Astrocyte (in vitro differentiated cells and primary cell): ENCODE measurements around the gene TGFBRAP1. TPM values are rescaled to one million over a fixed set of nuclear protein-coding genes. Genes with fewer than 3 reads are reported as not detected.

Experiments
- DNase-seq: peaks from one replicate; pipeline ENCODE4 v3.0.0-alpha.2; 2010; ENCODE audit warnings: low read depth
- FAIRE-seq: peaks from 2 replicates; lab custom pipeline; 2011; peaks lifted over from hg19 to GRCh38; lab: Jason Lieb, UNC
- H2AFZ ChIP-seq: 2 replicates; pipeline ENCODE4 v1.6.0; 2012; ENCODE audit warnings: low read depth, low read length, inconsistent platforms
- H3K27ac ChIP-seq: 2 replicates; pipeline ENCODE4 v1.5.1; 2011; ENCODE audit warnings: low read depth, low read length, inconsistent platforms
- H3K27me3 ChIP-seq: 2 replicates; pipeline ENCODE4 v1.6.0; 2011; ENCODE audit warnings: low read length, inconsistent platforms; ENCODE audit not compliant: insufficient read depth
- H3K36me3 ChIP-seq: 2 replicates; pipeline ENCODE4 v1.5.1; 2011; ENCODE audit warnings: low read length, inconsistent platforms; ENCODE audit not compliant: insufficient read depth
- H3K4me1 ChIP-seq: 2 replicates; pipeline ENCODE4 v1.5.1; 2011; ENCODE audit warnings: low read length, inconsistent platforms; ENCODE audit not compliant: insufficient read depth
- H3K4me2 ChIP-seq: 2 replicates; pipeline ENCODE4 v1.6.0; 2012; ENCODE audit warnings: low read length, inconsistent platforms
- H3K4me3 ChIP-seq: 2 replicates; pipeline ENCODE4 v1.5.1; 2011; ENCODE audit warnings: low read depth, mild to moderate bottlenecking, low read length, inconsistent platforms; ENCODE audit not compliant: insufficient read depth
- H3K79me2 ChIP-seq: 2 replicates; pipeline ENCODE4 v1.6.0; 2012; ENCODE audit warnings: mild to moderate bottlenecking, low read length, inconsistent platforms; ENCODE audit not compliant: insufficient read depth
- H3K9ac ChIP-seq: 2 replicates; pipeline ENCODE4 v1.6.0; 2012; ENCODE audit warnings: mild to moderate bottlenecking, low read length, inconsistent platforms
- H3K9me3 ChIP-seq: 2 replicates; pipeline ENCODE4 v1.5.1; 2012; ENCODE audit warnings: low read depth, mild to moderate bottlenecking, low read length, inconsistent platforms; ENCODE audit not compliant: insufficient read depth
- H4K20me1 ChIP-seq: 2 replicates; pipeline ENCODE4 v1.6.0; 2012; ENCODE audit warnings: low read length, inconsistent platforms; ENCODE audit not compliant: insufficient read depth
- H3K27ac Mint-ChIP-seq: one replicate; pipeline ENCODE4 v1.8.0; 2021; ENCODE audit warnings: mild to moderate bottlenecking, mixed read lengths; ENCODE audit not compliant: unreplicated experiment
- H3K27me3 Mint-ChIP-seq: one replicate; pipeline ENCODE4 v1.8.0; 2021; ENCODE audit warnings: low read depth, mixed read lengths; ENCODE audit not compliant: unreplicated experiment
- H3K36me3 Mint-ChIP-seq: one replicate; pipeline ENCODE4 v1.8.0; 2021; ENCODE audit warnings: low read depth, mixed read lengths; ENCODE audit not compliant: unreplicated experiment
- H3K4me1 Mint-ChIP-seq: one replicate; pipeline ENCODE4 v1.8.0; 2021; ENCODE audit warnings: low read depth, mixed read lengths; ENCODE audit not compliant: unreplicated experiment
- H3K4me3 Mint-ChIP-seq: one replicate; pipeline ENCODE4 v1.8.0; 2021; ENCODE audit warnings: mild to moderate bottlenecking, moderate library complexity, mixed read lengths; ENCODE audit not compliant: unreplicated experiment
- H3K9me3 Mint-ChIP-seq: one replicate; pipeline ENCODE4 v1.8.0; 2021; ENCODE audit warnings: mild to moderate bottlenecking, mixed read lengths; ENCODE audit not compliant: unreplicated experiment
- CTCF ChIP-seq: IDR thresholded peaks from 2 replicates; pipeline ENCODE4 v1.5.1; 2011; ENCODE audit warnings: low read depth, mild to moderate bottlenecking, inconsistent platforms, low read length, moderate library complexity; ENCODE audit not compliant: insufficient read depth
- EZH2 ChIP-seq: IDR thresholded peaks from 2 replicates; pipeline ENCODE4 v1.6.1; 2012; ENCODE audit warnings: mild to moderate bottlenecking, low read length, inconsistent platforms; ENCODE audit not compliant: insufficient read depth
- total RNA-seq: library from RNA; stranded (reverse); gene quantifications from 2 replicates; pipeline ENCODE4 v1.2.1, GENCODE V29; 2021

The TGFBRAP1 gene
- total RNA-seq, 1 donor from 2014 or later, result 25.1 TPM

- Mint-ChIP-seq H3K4me1 (no peaks in the 10 kb centered on the region), H3K9me3 (peaks cover 2% of the 10 kb centered on the region), H3K36me3 (peaks cover 24% of the 10 kb centered on the region), H3K27ac (peak overlapping the region; percentile 41), H3K4me3 (no peak overlapping the region), H3K27me3 (no peaks in the 10 kb centered on the region)
- Histone ChIP-seq H3K4me3 (no peak overlapping the region), H3K9me3 (no peaks in the 10 kb centered on the region), H4K20me1 (peaks cover 63% of the 10 kb centered on the region), H3K27me3 (no peaks in the 10 kb centered on the region), H3K4me1 (peaks cover 2% of the 10 kb centered on the region), H3K9ac (no peak overlapping the region), H3K4me2 (no peak overlapping the region), H2AFZ (no peak overlapping the region), H3K36me3 (peaks cover 51% of the 10 kb centered on the region), H3K79me2 (peaks cover 12% of the 10 kb centered on the region), H3K27ac (no peak overlapping the region)
- DNase-seq (no peak), FAIRE-seq (no peak)
- no peak for TF ChIP-seq EZH2
- TF ChIP-seq CTCF, result no peak
These were observed 29.1 kb upstream of the TGFBRAP1 start for GRCh38 chr2:105358593-105358992.

GRCh38 chr2:105357122-105357521 is 27.6 kb upstream of the TGFBRAP1 start:
- Histone ChIP-seq H4K20me1 (peaks cover 49% of the 10 kb centered on the region), H3K4me1 (peaks cover 2% of the 10 kb centered on the region), H3K4me2 (no peak overlapping the region), H3K27ac (no peak overlapping the region), H3K9me3 (no peaks in the 10 kb centered on the region), H3K27me3 (no peaks in the 10 kb centered on the region), H3K4me3 (no peak overlapping the region), H2AFZ (no peak overlapping the region), H3K36me3 (peaks cover 36% of the 10 kb centered on the region), H3K9ac (no peak overlapping the region), H3K79me2 (peaks cover 4% of the 10 kb centered on the region)
- H3K36me3 Mint-ChIP-seq, result peaks cover 21% of the 10 kb centered on the region
- no peak overlapping the region for H3K27ac Mint-ChIP-seq
- H3K4me1 Mint-ChIP-seq, result no peaks in the 10 kb centered on the region
- H3K9me3 Mint-ChIP-seq, result peaks cover 2% of the 10 kb centered on the region
- no peaks in the 10 kb centered on the region for H3K27me3 Mint-ChIP-seq
- no peak overlapping the region for H3K4me3 Mint-ChIP-seq
- no peak for TF ChIP-seq EZH2
- TF ChIP-seq CTCF, result no peak
- DNase-seq (no peak), FAIRE-seq (no peak)

GRCh38 chr2:105344704-105345345 is 15.3 kb upstream of the TGFBRAP1 start:
- FAIRE-seq, result peak; percentile 91
- Mint-ChIP-seq H3K9me3 (no peaks in the 10 kb centered on the region), H3K36me3 (peaks cover 4% of the 10 kb centered on the region), H3K4me1 (peaks cover 13% of the 10 kb centered on the region), H3K27ac (no peak overlapping the region), H3K27me3 (no peaks in the 10 kb centered on the region), H3K4me3 (no peak overlapping the region)
- Histone ChIP-seq H4K20me1 (peaks cover 5% of the 10 kb centered on the region), H3K36me3 (peaks cover 50% of the 10 kb centered on the region), H3K79me2 (peaks cover 17% of the 10 kb centered on the region), H3K27me3 (no peaks in the 10 kb centered on the region), H3K9ac (no peak overlapping the region), H3K4me2 (no peak overlapping the region), H2AFZ (no peak overlapping the region), H3K4me1 (no peaks in the 10 kb centered on the region), H3K4me3 (no peak overlapping the region), H3K9me3 (no peaks in the 10 kb centered on the region), H3K27ac (no peak overlapping the region)
- DNase-seq, result no peak
- TF ChIP-seq EZH2, result no peak
- TF ChIP-seq CTCF, result peak; percentile 47
